Lower lobe of right lung (tissue), 2 donors: ENCODE measurements around the gene TMEM52B. TPM values are rescaled to one million over a fixed set of nuclear protein-coding genes. Genes with fewer than 3 reads are reported as not detected.

Source experiments
- ATAC-seq, 2 donors: fragments of 200-7000 bp; cut with Tn5 transposase; one replicate each; pipeline ENCODE4 v1.9.1; 2020 to 2022; ENCODE audit warnings: mild to moderate bottlenecking in 2 of 2, moderate library complexity in 2 of 2
- DNase-seq: peaks from one replicate; pipeline ENCODE4 v3.0.0-alpha.2; 2020
- H3K27ac ChIP-seq: fragments of 200-600 bp; one replicate; pipeline ENCODE4 v1.8.0; 2022
- H3K27me3 ChIP-seq: fragments of 200-600 bp; one replicate; pipeline ENCODE4 v1.8.0; 2022; ENCODE audit warnings: low read depth
- H3K36me3 ChIP-seq: fragments of 200-600 bp; one replicate; pipeline ENCODE4 v1.8.0; 2022; ENCODE audit warnings: mild to moderate bottlenecking
- H3K4me1 ChIP-seq: fragments of 200-600 bp; one replicate; pipeline ENCODE4 v1.8.0; 2022
- H3K4me3 ChIP-seq: fragments of 200-600 bp; one replicate; pipeline ENCODE4 v1.8.0; 2022; ENCODE audit warnings: mild to moderate bottlenecking
- H3K9me3 ChIP-seq: fragments of 200-600 bp; one replicate; pipeline ENCODE4 v1.8.0; 2022
- CTCF ChIP-seq: fragments of 200-600 bp; IDR thresholded peaks from one replicate; pipeline ENCODE4 v1.8.0; 2022; ENCODE audit warnings: antibody characterized with exemption, mild to moderate bottlenecking
- intact Hi-C: fragments of 100-400 bp; cut with DNase I; formaldehyde crosslinking; loops from one replicate; pipeline ENCODE4 v1.11.0; 2022
- total RNA-seq: library from RNA; stranded (reverse); fragmentation: NEBNext Ultra II Directional; extraction: Animal tissue kit (Norgen Biotek cat#: 25700); gene quantifications from one replicate; pipeline ENCODE4 v1.2.1, GENCODE V29; 2021
- donor health status: DM: no; HTN: yes; CAD: no; lungs with severe emphysema.

TMEM52B gene
- total RNA-seq, 1 donor from 2014 or later = 3.6 TPM

GRCh38 chr12:10226086-10226485 is 47.3 kb downstream of the TMEM52B start:
- intact Hi-C loops = no loop called here
- peaks cover 5% of the 10 kb centered on the region for H3K4me1 ChIP-seq
- H3K27ac ChIP-seq = no peak overlapping the region
- ATAC-seq (peak in 1 of 2 donors; percentile 11), DNase-seq (no peak)
- H3K36me3 ChIP-seq = peaks cover 33% of the 10 kb centered on the region
- no peaks in the 10 kb centered on the region for H3K27me3 ChIP-seq
- no peaks in the 10 kb centered on the region for H3K9me3 ChIP-seq
- no peak for TF ChIP-seq CTCF
- H3K4me3 ChIP-seq = no peak overlapping the region

GRCh38 chr12:10226731-10227130 is 47.9 kb downstream of the TMEM52B start:
- DNase-seq (no peak), ATAC-seq (peak; percentile 13 to 19)
- H3K9me3 ChIP-seq = no peaks in the 10 kb centered on the region
- H3K4me1 ChIP-seq = no peaks in the 10 kb centered on the region
- peaks cover 27% of the 10 kb centered on the region for H3K36me3 ChIP-seq
- intact Hi-C loops = no loop called here
- no peak overlapping the region for H3K4me3 ChIP-seq
- H3K27me3 ChIP-seq = no peaks in the 10 kb centered on the region
- no peak overlapping the region for H3K27ac ChIP-seq
- TF ChIP-seq CTCF = no peak

GRCh38 chr12:10227648-10228047 is 48.8 kb downstream of the TMEM52B start:
- DNase-seq (no peak), ATAC-seq (no peak)
- Histone ChIP-seq H3K4me1 (no peaks in the 10 kb centered on the region), H3K4me3 (no peak overlapping the region), H3K27ac (no peak overlapping the region), H3K27me3 (no peaks in the 10 kb centered on the region), H3K36me3 (peaks cover 18% of the 10 kb centered on the region), H3K9me3 (no peaks in the 10 kb centered on the region)
- intact Hi-C loops = no loop called here
- TF ChIP-seq CTCF = no peak

- H3K27me3 ChIP-seq = no peaks in the 10 kb centered on the region
- no peak overlapping the region for H3K4me3 ChIP-seq
Measured at GRCh38 chr12:10234562-10234961, 55.7 kb downstream of the TMEM52B start.

GRCh38 chr12:10235761-10236631 is 57.2 kb downstream of the TMEM52B start:
- ATAC-seq (peak; percentile 81 to 87), DNase-seq (no peak)
- Histone ChIP-seq H3K27me3 (no peaks in the 10 kb centered on the region), H3K4me3 (no peak overlapping the region), H3K9me3 (no peaks in the 10 kb centered on the region), H3K4me1 (peaks cover 4% of the 10 kb centered on the region), H3K36me3 (no peaks in the 10 kb centered on the region), H3K27ac (no peak overlapping the region)
- intact Hi-C loops = loop anchor here (5.0 kb wide), 1 partner anchor 326 kb away; no protein-coding TSS in a partner anchor
- peak; percentile 92 for TF ChIP-seq CTCF

More at GRCh38 chr12:10234562-10234961, 55.7 kb downstream of the TMEM52B start:
- no peak for TF ChIP-seq CTCF
- ATAC-seq = no peak
- peaks cover 4% of the 10 kb centered on the region for H3K4me1 ChIP-seq
- intact Hi-C loops = no loop called here
- H3K36me3 ChIP-seq = no peaks in the 10 kb centered on the region
- H3K9me3 ChIP-seq = no peaks in the 10 kb centered on the region
- no peak overlapping the region for H3K27ac ChIP-seq
- DNase-seq = no peak
